Measurements from ENCODE around the gene CENPP.

DNA sequence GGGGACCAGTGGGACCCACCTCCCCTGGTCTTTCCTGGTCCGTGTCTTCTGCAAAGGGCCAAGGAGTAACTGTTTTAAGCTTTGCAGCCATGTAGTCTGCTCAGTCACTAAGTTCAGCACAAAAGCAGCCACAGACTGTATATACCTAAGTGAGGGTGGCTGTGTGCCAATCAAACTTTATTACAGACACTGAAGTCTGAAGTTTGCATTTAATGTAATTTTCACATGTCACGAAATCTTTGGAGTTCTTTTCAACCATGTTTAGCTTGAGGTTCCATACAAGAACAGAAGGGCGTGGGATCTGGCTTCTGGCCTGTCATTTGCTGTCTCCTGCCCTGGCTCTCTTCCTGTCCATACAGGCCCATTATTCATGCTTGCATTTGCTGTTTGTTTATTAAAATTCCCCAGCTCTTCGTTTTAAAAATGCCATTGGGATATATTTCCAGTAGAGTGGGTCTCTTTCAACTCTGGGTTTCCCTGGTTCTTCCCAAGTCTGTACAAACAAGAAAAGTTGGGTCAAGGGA, 274.2 kb downstream of the CENPP start:
- TF ChIP-seq FOXM1 (IDR thresholded peaks at IDR 0.05; ENCODE audit: borderline replicate concordance), result no peak
- no peak for TF ChIP-seq ARNT (IDR thresholded peaks at IDR 0.05)
- no peak for TF ChIP-seq BHLHE40 (IDR thresholded peaks at IDR 0.05; ENCODE audit: borderline replicate concordance)
- no peak for TF ChIP-seq FOXA1 (IDR thresholded peaks at IDR 0.05)
- no peak for TF ChIP-seq NFRKB (IDR thresholded peaks at IDR 0.05)
- no peak for TF ChIP-seq ELF4 (IDR thresholded peaks at IDR 0.05)
- TF ChIP-seq, protein P1, sequence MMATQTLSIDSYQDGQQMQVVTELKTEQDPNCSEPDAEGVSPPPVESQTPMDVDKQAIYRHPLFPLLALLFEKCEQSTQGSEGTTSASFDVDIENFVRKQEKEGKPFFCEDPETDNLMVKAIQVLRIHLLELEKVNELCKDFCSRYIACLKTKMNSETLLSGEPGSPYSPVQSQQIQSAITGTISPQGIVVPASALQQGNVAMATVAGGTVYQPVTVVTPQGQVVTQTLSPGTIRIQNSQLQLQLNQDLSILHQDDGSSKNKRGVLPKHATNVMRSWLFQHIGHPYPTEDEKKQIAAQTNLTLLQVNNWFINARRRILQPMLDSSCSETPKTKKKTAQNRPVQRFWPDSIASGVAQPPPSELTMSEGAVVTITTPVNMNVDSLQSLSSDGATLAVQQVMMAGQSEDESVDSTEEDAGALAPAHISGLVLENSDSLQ (IDR thresholded peaks at IDR 0.05), result peak; percentile 79
- TF ChIP-seq FOXK2 (IDR thresholded peaks at IDR 0.05), result no peak
- TF ChIP-seq SP1 (IDR thresholded peaks at IDR 0.05), result no peak
- no peak for TF ChIP-seq LEF1 (IDR thresholded peaks at IDR 0.05; ENCODE audit: borderline replicate concordance)
- no peak for TF ChIP-seq L3MBTL2 (conservative IDR thresholded peaks at IDR 0.05)
- no peak for TF ChIP-seq CTBP1 (IDR thresholded peaks at IDR 0.05; ENCODE audit: borderline replicate concordance)
- no peak for TF ChIP-seq ZNF384 (IDR thresholded peaks at IDR 0.05)
